PFSK-1 (cell line): Measurements from ENCODE around the gene DYNC2H1.

Experiments
- FOXP2 ChIP-seq: optimal IDR thresholded peaks from 2 replicates; pipeline ENCODE3; 2011; ENCODE audit warnings: borderline replicate concordance, control low read depth, inconsistent platforms; ENCODE audit not compliant: insufficient read depth; ENCODE audit errors: extremely low read length, extremely low read depth
- POLR2AphosphoS5 ChIP-seq: IDR thresholded peaks from 2 replicates; pipeline ENCODE4 v1.6.1; 2012; ENCODE audit warnings: low read depth, mild to moderate bottlenecking, control low read depth, low read length, moderate library complexity
- REST ChIP-seq, 2 experiments: IDR thresholded peaks; 2 replicates each; pipeline versions ENCODE4 v1.6.1 to v1.8.0; 2011 to 2012; ENCODE audit warnings: low read depth in 2 of 2, low read length in 2 of 2, control low read depth in 1 of 2, inconsistent platforms in 1 of 2, mild to moderate bottlenecking in 1 of 2, moderate library complexity in 1 of 2; ENCODE audit not compliant: insufficient read depth in 1 of 2
- SIN3A ChIP-seq: IDR thresholded peaks from 2 replicates; pipeline ENCODE4 v1.6.1; 2012; ENCODE audit warnings: mild to moderate bottlenecking, low read length, moderate library complexity, borderline replicate concordance; ENCODE audit not compliant: insufficient read depth
- TAF1 ChIP-seq: IDR thresholded peaks from 2 replicates; pipeline ENCODE4 v1.6.1; 2012; ENCODE audit warnings: low read length, control low read depth, borderline replicate concordance; ENCODE audit not compliant: insufficient read depth

GRCh38 chr11:103274025-103274424 is 164.8 kb downstream of the DYNC2H1 start:
- TF ChIP-seq POLR2AphosphoS5, result no peak
- TF ChIP-seq TAF1, result no peak
- TF ChIP-seq REST (IDR thresholded peaks at IDR 0.05; ENCODE audit: insufficient read depth in 1 of 2, low read depth in 2 of 2, low read length in 2 of 2), result no peak
- TF ChIP-seq SIN3A, result no peak
- no peak for TF ChIP-seq FOXP2
